Stimulated activated CD8-positive, alpha-beta memory T cell treated with anti-CD3 and anti-CD28 coated beads, Interleukin-15, amount 100 ng/mL, for 48 hours (primary cell): ENCODE data around the gene ADGRV1.
A peak's percentile ranks its signal among the peaks of the same experiment; 100 is the strongest.

Source experiments
- DNase-seq, 2 donors: peaks; one replicate each; pipeline ENCODE4 v3.0.0-alpha.2; 2020; ENCODE audit warnings: low read depth in 2 of 2

Gene ADGRV1

GRCh38 chr5:90558344-90559192, at the start of gene ADGRV1:
Gene ADGRV1, plus strand, starts transcription at chr5:90558797. Its CDS starts 99 bp downstream, at chr5:90558896.
- no peak for DNase-seq

GRCh38 chr5:90510438-90510837, 48.2 kb upstream of the ADGRV1 start:
- no peak for DNase-seq

- no peak for DNase-seq
These were observed 44.1 kb upstream of the ADGRV1 start for GRCh38 chr5:90514520-90514919.

- no peak for DNase-seq
These were observed 39.9 kb upstream of the ADGRV1 start for GRCh38 chr5:90518661-90519060.

- DNase-seq, result no peak
These were observed 39.5 kb upstream of the ADGRV1 start for GRCh38 chr5:90519081-90519480.

GRCh38 chr5:90528601-90529193, 29.9 kb upstream of the ADGRV1 start:
- no peak for DNase-seq

- DNase-seq, result peak; percentile 93 to 95
These were observed 29.2 kb upstream of the ADGRV1 start, which contains the start of gene LYSMD3 for GRCh38 chr5:90529194-90529938. Gene LYSMD3, minus strand, starts transcription at chr5:90529584. Its CDS starts 4,295 bp downstream, at chr5:90525289.

GRCh38 chr5:90529939-90530677, 28.5 kb upstream of the ADGRV1 start:
- peak; percentile 36 to 37 for DNase-seq

- no peak for DNase-seq
These were observed 27.7 kb upstream of the ADGRV1 start for GRCh38 chr5:90530736-90531487.

- DNase-seq, result no peak
These were observed 24.8 kb upstream of the ADGRV1 start for GRCh38 chr5:90533794-90534193.

- DNase-seq, result no peak
These were observed 23.7 kb upstream of the ADGRV1 start for GRCh38 chr5:90534922-90535321.

GRCh38 chr5:90542827-90543519, 15.6 kb upstream of the ADGRV1 start:
- DNase-seq, result no peak

- no peak for DNase-seq
These were observed 13.1 kb upstream of the ADGRV1 start for GRCh38 chr5:90545511-90545910.

- no peak for DNase-seq
These were observed 12.3 kb upstream of the ADGRV1 start for GRCh38 chr5:90546216-90546837.

GRCh38 chr5:90547072-90547536, 11.5 kb upstream of the ADGRV1 start:
- no peak for DNase-seq

GRCh38 chr5:90548069-90548593, 10.5 kb upstream of the ADGRV1 start:
- DNase-seq, result no peak

GRCh38 chr5:90549223-90549622, 9.4 kb upstream of the ADGRV1 start:
- DNase-seq, result no peak

- no peak for DNase-seq
These were observed 8.8 kb upstream of the ADGRV1 start for GRCh38 chr5:90549729-90550275.

- DNase-seq, result no peak
These were observed 7.6 kb upstream of the ADGRV1 start for GRCh38 chr5:90550963-90551362.
